ENCODE measurements around the gene CCDC24. TPM values are rescaled to one million over a fixed set of nuclear protein-coding genes. Genes with fewer than 3 reads are reported as not detected.

The CCDC24 gene
- total RNA-seq, 1 experiment from 2014 or later, result 5.2 TPM

- Mint-ChIP-seq H3K27ac (ENCODE audit: unreplicated experiment) (no peak overlapping the region), H3K4me1 (ENCODE audit: low read depth, unreplicated experiment) (no peaks in the 10 kb centered on the region), H3K9me3 (ENCODE audit: unreplicated experiment) (no peaks in the 10 kb centered on the region), H3K36me3 (ENCODE audit: insufficient read depth, unreplicated experiment) (peaks cover 8% of the 10 kb centered on the region), H3K27me3 (ENCODE audit: insufficient read depth, unreplicated experiment) (no peaks in the 10 kb centered on the region), H3K4me3 (ENCODE audit: unreplicated experiment) (no peak overlapping the region)
- Histone ChIP-seq H3K4me1 (no peaks in the 10 kb centered on the region), H3K27me3 (replicated peaks; ENCODE audit: control insufficient read depth, insufficient read depth, low read length) (no peaks in the 10 kb centered on the region), H3K9me3 (no peaks in the 10 kb centered on the region), H3K36me3 (ENCODE audit: control insufficient read depth, insufficient read depth, low read length) (no peaks in the 10 kb centered on the region), H3K4me3 (ENCODE audit: low read depth, low read length) (no peak overlapping the region)
- ChIA-PET POLR2A (no interaction called here), CTCF (no interaction called here)
- BruUV-seq (replicated peaks), result no TSS peak
- DNase-seq, result no peak
- intact Hi-C loops (cut with micrococcal nuclease; ENCODE audit: unreplicated experiment), result no loop called here
- no peak for TF ChIP-seq CTCF (IDR thresholded peaks at IDR 0.05; ENCODE audit: insufficient read depth in 1 of 2, low read depth in 1 of 2, low read length in 1 of 2, severe bottlenecking in 1 of 2, unreplicated experiment in 1 of 2)
These were observed 22.6 kb downstream of the CCDC24 start for GRCh38 chr1:44013949-44014348.

- no peaks in the 10 kb centered on the region for H3K27me3 Mint-ChIP-seq (ENCODE audit: insufficient read depth, unreplicated experiment)
- Histone ChIP-seq H3K4me1 (no peaks in the 10 kb centered on the region), H3K9me3 (no peaks in the 10 kb centered on the region), H3K36me3 (ENCODE audit: control insufficient read depth, insufficient read depth, low read length) (no peaks in the 10 kb centered on the region), H3K4me3 (ENCODE audit: low read depth, low read length) (no peak overlapping the region), H3K27me3 (replicated peaks; ENCODE audit: control insufficient read depth, insufficient read depth, low read length) (no peaks in the 10 kb centered on the region)
- no peak overlapping the region for H3K4me3 Mint-ChIP-seq (ENCODE audit: unreplicated experiment)
- TF ChIP-seq CTCF (IDR thresholded peaks at IDR 0.05; ENCODE audit: insufficient read depth in 1 of 2, low read depth in 1 of 2, low read length in 1 of 2, severe bottlenecking in 1 of 2, unreplicated experiment in 1 of 2), result no peak
- ChIA-PET POLR2A (no interaction called here), CTCF (no interaction called here)
- no peaks in the 10 kb centered on the region for H3K4me1 Mint-ChIP-seq (ENCODE audit: low read depth, unreplicated experiment)
- no TSS peak for BruUV-seq (replicated peaks)
- H3K27ac Mint-ChIP-seq (ENCODE audit: unreplicated experiment), result no peak overlapping the region
- DNase-seq, result no peak
- H3K9me3 Mint-ChIP-seq (ENCODE audit: unreplicated experiment), result no peaks in the 10 kb centered on the region
- H3K36me3 Mint-ChIP-seq (ENCODE audit: insufficient read depth, unreplicated experiment), result peaks cover 8% of the 10 kb centered on the region
- intact Hi-C loops (cut with micrococcal nuclease; ENCODE audit: unreplicated experiment), result no loop called here
These were observed 23.1 kb downstream of the CCDC24 start for GRCh38 chr1:44014365-44015104.

GRCh38 chr1:44015206-44015605, 23.8 kb downstream of the CCDC24 start:
- BruUV-seq (replicated peaks), result no TSS peak
- ChIA-PET CTCF (no interaction called here), POLR2A (no interaction called here)
- H3K27ac Mint-ChIP-seq (ENCODE audit: unreplicated experiment), result no peak overlapping the region
- H3K27me3 ChIP-seq (replicated peaks; ENCODE audit: control insufficient read depth, insufficient read depth, low read length), result no peaks in the 10 kb centered on the region
- no peak for TF ChIP-seq CTCF (IDR thresholded peaks at IDR 0.05; ENCODE audit: insufficient read depth in 1 of 2, low read depth in 1 of 2, low read length in 1 of 2, severe bottlenecking in 1 of 2, unreplicated experiment in 1 of 2)
- no peaks in the 10 kb centered on the region for H3K9me3 Mint-ChIP-seq (ENCODE audit: unreplicated experiment)
- peaks cover 8% of the 10 kb centered on the region for H3K36me3 Mint-ChIP-seq (ENCODE audit: insufficient read depth, unreplicated experiment)
- intact Hi-C loops (cut with micrococcal nuclease; ENCODE audit: unreplicated experiment), result no loop called here
- H3K4me1 ChIP-seq, result no peaks in the 10 kb centered on the region
- no peak for DNase-seq
- H3K36me3 ChIP-seq (ENCODE audit: control insufficient read depth, insufficient read depth, low read length), result no peaks in the 10 kb centered on the region
- no peaks in the 10 kb centered on the region for H3K4me1 Mint-ChIP-seq (ENCODE audit: low read depth, unreplicated experiment)
- H3K4me3 Mint-ChIP-seq (ENCODE audit: unreplicated experiment), result no peak overlapping the region
- H3K9me3 ChIP-seq, result no peaks in the 10 kb centered on the region
- H3K4me3 ChIP-seq (ENCODE audit: low read depth, low read length), result no peak overlapping the region
- H3K27me3 Mint-ChIP-seq (ENCODE audit: insufficient read depth, unreplicated experiment), result no peaks in the 10 kb centered on the region

Data from Caco-2 (cell line).